Peyer's patch (tissue), 4 donors: Measurements from ENCODE around the gene GHRL. TPM values are rescaled to one million over a fixed set of nuclear protein-coding genes. Genes with fewer than 3 reads are reported as not detected.

Experiments
- DNase-seq, 3 donors: peaks; one replicate each; pipeline ENCODE4 v3.0.0-alpha.2; 2017 to 2019
- H3K27ac ChIP-seq, 4 donors: fragments of 200-600 bp; sonication (generic); one replicate each; pipeline ENCODE4 v1.5.1; 2016 to 2019
- H3K27me3 ChIP-seq, 2 donors: fragments of 200-600 bp; sonication (generic); one replicate each; pipeline ENCODE4 v1.5.1; 2019
- H3K36me3 ChIP-seq, 3 donors: fragments of 200-600 bp; sonication (generic); one replicate each; pipeline ENCODE4 v1.5.1; 2016 to 2019
- H3K4me1 ChIP-seq, 4 donors: fragments of 200-600 bp; sonication (generic); one replicate each; pipeline ENCODE4 v1.5.1; 2016 to 2019
- H3K4me3 ChIP-seq, 4 donors: fragments of 200-600 bp; sonication (generic); 1 replicate in 3 of 4; 2 replicates in 1 of 4; pipeline ENCODE4 v1.5.1; 2016 to 2019; ENCODE audit warnings: mild to moderate bottlenecking in 1 of 4
- H3K9me3 ChIP-seq, 4 donors: fragments of 200-600 bp; sonication (generic); one replicate each; pipeline ENCODE4 v1.5.1; 2016 to 2019; ENCODE audit warnings: mild to moderate bottlenecking in 1 of 4
- POLR2A ChIP-seq, 2 donors: fragments of 450-650 bp; IDR thresholded peaks; one replicate each; pipeline ENCODE4 v1.5.1; 2017; ENCODE audit warnings: antibody characterized with exemption in 2 of 2, mild to moderate bottlenecking in 2 of 2, moderate library complexity in 2 of 2
- total RNA-seq, 4 donors: library from RNA; depleted of rRNA; stranded (reverse); fragments of >200 nt; gene quantifications; one replicate each; pipeline ENCODE4 v1.1.0, GENCODE V29; 2016
- TF ChIP-seq, protein P1 (sequence below), 6 experiments: fragments of 450-650 bp in 4 of 6; fragments of 200-600 bp in 2 of 6; sonication (generic) in 1 of 6; IDR thresholded peaks; one replicate each; pipeline ENCODE4 v1.5.1; 2017 to 2019; ENCODE audit warnings: antibody characterized with exemption in 6 of 6, mild to moderate bottlenecking in 3 of 6, moderate library complexity in 1 of 6

GHRL gene
- total RNA-seq, 4 donors from 2014 or later = 1.6 to 2.9 TPM; not detected in 2

DNA sequence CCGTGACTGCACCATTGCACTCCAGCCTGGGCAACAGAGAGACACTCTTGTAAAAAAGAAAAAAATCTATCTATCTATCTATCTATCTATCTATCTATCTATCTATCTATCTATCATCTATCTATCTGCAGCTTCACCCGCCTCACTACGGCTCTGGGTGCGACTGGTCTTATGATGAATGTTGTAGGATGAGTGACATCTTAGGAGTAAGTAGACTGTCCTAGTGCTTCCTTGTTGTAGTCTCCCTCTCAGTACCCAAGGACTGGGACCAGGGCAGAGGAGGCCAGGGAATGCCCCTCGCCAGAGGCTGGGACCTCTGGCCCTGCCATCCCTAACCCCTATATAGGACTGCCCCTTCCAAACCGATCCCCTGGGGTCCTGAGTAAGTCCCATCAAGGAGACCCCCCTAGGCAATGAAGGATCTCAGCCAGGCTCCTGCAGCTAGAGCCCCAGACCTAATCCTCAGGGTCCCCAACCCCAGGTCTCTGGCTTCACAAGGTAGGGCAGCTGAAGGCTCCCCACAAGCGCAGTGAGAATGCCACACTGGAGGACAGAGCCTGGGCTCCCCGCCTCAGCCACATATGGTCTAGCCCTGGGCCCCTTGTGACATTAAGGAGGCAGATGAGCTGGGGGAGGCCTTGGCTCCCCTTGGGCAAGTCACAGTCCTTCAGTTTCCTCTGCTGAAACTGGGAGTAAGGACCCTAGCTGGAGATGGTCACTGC, 29.0 kb upstream of the GHRL start:
- Histone ChIP-seq H3K4me1 (peaks cover 0 to 27% (median 4%) of the 10 kb centered on the region in 4 donors), H3K36me3 (peaks cover 0 to 18% (median 0%) of the 10 kb centered on the region in 3 donors), H3K9me3 (no peaks in the 10 kb centered on the region), H3K4me3 (peak overlapping the region in 2 of 4 donors; percentile 87 to 98), H3K27ac (peak overlapping the region in 1 of 4 donors; percentile 78), H3K27me3 (no peaks in the 10 kb centered on the region)
- DNase-seq = peak in 1 of 3 donors; percentile 41
- TF ChIP-seq, protein P1, sequence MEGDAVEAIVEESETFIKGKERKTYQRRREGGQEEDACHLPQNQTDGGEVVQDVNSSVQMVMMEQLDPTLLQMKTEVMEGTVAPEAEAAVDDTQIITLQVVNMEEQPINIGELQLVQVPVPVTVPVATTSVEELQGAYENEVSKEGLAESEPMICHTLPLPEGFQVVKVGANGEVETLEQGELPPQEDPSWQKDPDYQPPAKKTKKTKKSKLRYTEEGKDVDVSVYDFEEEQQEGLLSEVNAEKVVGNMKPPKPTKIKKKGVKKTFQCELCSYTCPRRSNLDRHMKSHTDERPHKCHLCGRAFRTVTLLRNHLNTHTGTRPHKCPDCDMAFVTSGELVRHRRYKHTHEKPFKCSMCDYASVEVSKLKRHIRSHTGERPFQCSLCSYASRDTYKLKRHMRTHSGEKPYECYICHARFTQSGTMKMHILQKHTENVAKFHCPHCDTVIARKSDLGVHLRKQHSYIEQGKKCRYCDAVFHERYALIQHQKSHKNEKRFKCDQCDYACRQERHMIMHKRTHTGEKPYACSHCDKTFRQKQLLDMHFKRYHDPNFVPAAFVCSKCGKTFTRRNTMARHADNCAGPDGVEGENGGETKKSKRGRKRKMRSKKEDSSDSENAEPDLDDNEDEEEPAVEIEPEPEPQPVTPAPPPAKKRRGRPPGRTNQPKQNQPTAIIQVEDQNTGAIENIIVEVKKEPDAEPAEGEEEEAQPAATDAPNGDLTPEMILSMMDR (IDR thresholded peaks at IDR 0.05) = no peak
- TF ChIP-seq POLR2A (IDR thresholded peaks at IDR 0.05) = no peak

DNA sequence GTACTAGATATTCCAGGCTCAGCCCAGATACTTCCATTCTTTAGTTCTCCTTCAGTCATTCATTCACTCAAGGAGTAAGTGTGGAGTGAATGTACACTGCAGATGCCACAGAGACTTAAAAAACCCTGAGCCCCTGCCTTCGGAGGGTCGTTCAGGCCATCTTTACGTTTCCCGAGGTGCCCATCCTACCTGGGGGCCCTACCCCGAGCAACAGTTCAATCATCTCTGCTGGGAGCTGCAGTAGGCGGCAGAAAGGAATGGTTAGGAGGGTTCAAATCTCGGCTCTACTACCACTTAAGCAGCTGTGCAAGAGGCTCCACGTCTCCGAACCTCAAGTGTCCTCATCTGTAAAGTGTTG, 27.6 kb upstream of the GHRL start:
- Histone ChIP-seq H3K36me3 (peaks cover 0 to 29% (median 0%) of the 10 kb centered on the region in 3 donors), H3K4me1 (peaks cover 0 to 27% (median 4%) of the 10 kb centered on the region in 4 donors), H3K27ac (peak overlapping the region; percentile 78 to 92 (median 85)), H3K9me3 (no peaks in the 10 kb centered on the region), H3K27me3 (no peaks in the 10 kb centered on the region), H3K4me3 (peak overlapping the region; percentile 83 to 98 (median 92))
- TF ChIP-seq POLR2A (IDR thresholded peaks at IDR 0.05) = no peak
- TF ChIP-seq, protein P1 (IDR thresholded peaks at IDR 0.05) = no peak
- DNase-seq = no peak

DNA sequence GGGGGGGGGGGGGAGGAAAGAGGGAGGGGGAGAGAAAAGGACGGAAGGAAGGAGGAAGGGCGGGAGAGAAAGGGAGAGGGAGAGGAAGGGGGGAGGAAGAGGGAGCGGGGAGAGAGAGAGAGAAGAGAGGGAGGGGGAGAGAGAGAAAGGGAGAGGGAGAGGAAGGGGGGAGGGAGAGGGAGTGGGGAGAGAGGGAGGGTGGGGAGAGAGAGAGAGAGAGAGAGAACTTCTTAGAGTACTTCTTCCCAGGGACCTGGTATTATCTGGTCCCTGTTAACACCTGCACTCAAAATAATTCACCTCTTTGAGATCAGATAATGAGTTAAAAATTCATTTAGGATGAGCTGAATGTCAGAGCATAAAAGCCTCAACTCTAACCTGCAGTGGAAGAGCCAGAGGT, 27.1 kb upstream of the GHRL start:
- H3K4me3 ChIP-seq = peak overlapping the region; percentile 83 to 98 (median 92)
- no peak for DNase-seq
- H3K27ac ChIP-seq = peak overlapping the region in 3 of 4 donors; percentile 48 to 92 (median 84)
- H3K36me3 ChIP-seq = peaks cover 0 to 34% (median 0%) of the 10 kb centered on the region in 3 donors
- TF ChIP-seq POLR2A (IDR thresholded peaks at IDR 0.05) = no peak
- TF ChIP-seq, protein P1 (IDR thresholded peaks at IDR 0.05) = no peak
- peaks cover 0 to 27% (median 4%) of the 10 kb centered on the region in 4 donors for H3K4me1 ChIP-seq
- H3K27me3 ChIP-seq = no peaks in the 10 kb centered on the region
- no peaks in the 10 kb centered on the region for H3K9me3 ChIP-seq

DNA sequence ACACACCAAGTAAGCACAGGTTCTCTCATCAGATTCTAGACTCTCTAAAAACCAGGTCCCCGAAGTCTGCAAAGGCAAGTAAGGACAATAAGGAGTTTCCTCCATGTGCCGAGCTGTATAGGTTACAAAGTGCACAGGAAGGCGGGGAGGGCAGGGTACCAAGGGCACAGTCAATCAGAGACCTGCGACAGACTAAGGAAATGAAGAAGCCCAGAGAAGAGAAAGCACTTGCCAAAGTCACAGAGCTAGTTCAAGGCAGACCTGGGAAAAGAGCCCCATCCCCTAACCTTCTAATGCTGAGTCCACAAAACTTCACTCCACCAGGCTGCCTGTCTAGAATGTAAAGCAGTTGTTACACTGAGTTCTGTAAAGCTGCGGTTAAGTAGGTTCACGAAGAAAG, 26.5 kb upstream of the GHRL start:
- DNase-seq = peak in 2 of 3 donors; percentile 74 to 75
- no peaks in the 10 kb centered on the region for H3K27me3 ChIP-seq
- H3K4me3 ChIP-seq = peak overlapping the region in 2 of 4 donors; percentile 83 to 98
- H3K36me3 ChIP-seq = peaks cover 0 to 40% (median 0%) of the 10 kb centered on the region in 3 donors
- H3K9me3 ChIP-seq = no peaks in the 10 kb centered on the region
- H3K27ac ChIP-seq = peak overlapping the region in 3 of 4 donors; percentile 48 to 92 (median 84)
- H3K4me1 ChIP-seq = peaks cover 0 to 27% (median 4%) of the 10 kb centered on the region in 4 donors
- TF ChIP-seq POLR2A (IDR thresholded peaks at IDR 0.05) = peak; percentile 71 to 74
- TF ChIP-seq, protein P1 (IDR thresholded peaks at IDR 0.05) = no peak

DNA sequence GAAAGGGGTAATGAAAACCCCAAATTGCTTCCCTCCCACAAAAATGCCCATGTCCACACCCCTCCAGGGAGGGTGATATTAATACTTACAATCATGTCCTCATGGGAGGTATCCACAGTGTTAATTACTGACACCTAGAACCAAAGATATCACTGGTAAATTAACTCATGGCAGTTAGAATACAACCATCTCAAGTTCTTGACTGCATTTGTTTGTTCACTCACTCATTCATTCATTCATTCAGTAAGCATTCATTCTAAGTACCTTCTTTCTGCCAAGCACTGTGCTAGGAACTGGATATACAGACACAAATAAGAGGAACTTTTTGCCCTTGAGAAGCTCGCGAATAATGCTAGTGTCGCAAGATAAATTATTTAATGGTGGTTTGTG, 25.2 kb upstream of the GHRL start:
- peak overlapping the region in 2 of 4 donors; percentile 65 for H3K27ac ChIP-seq
- peaks cover 0 to 27% (median 4%) of the 10 kb centered on the region in 4 donors for H3K4me1 ChIP-seq
- H3K4me3 ChIP-seq = no peak overlapping the region
- no peak for DNase-seq
- TF ChIP-seq, protein P1 (IDR thresholded peaks at IDR 0.05) = no peak
- TF ChIP-seq POLR2A (IDR thresholded peaks at IDR 0.05) = no peak
- no peaks in the 10 kb centered on the region for H3K9me3 ChIP-seq
- H3K27me3 ChIP-seq = no peaks in the 10 kb centered on the region
- H3K36me3 ChIP-seq = peaks cover 0 to 53% (median 0%) of the 10 kb centered on the region in 3 donors
